T47D (cell line): ENCODE results near the gene DNAH6.
"Not testable (repeated sequence)": the region's sequence is repeated elsewhere in the genome, so short reads cannot be mapped to it uniquely, and the experiment has no call there.

Source experiments
- DNase-seq, 2 experiments: peaks; one replicate each; pipeline versions ENCODE4 v3.0.0 to v3.0.0-alpha.2; 2011 to 2012; ENCODE audit warnings: low read depth in 1 of 2, low spot score in 1 of 2
- JUND ChIP-seq: IDR thresholded peaks from 2 replicates; pipeline ENCODE4 v1.6.1; 2012; ENCODE audit warnings: low read depth
- in situ Hi-C: cut with HindIII; loops from 2 replicates; pipeline ENCODE4 v1.10.0; 2016; ENCODE audit warnings: low sequenced_read_pairs, low pct_unique_long_range_greater_than_20kb

DNAH6 gene

GRCh38 chr2:84516234-84516986, at the start of gene DNAH6:
DNAH6 (plus strand) TSS chr2:84516498; CDS start chr2:84517827, 1,329 bp downstream.
- in situ Hi-C loops: no loop called here
- peak; percentile 63 to 92 for DNase-seq
- TF ChIP-seq JUND: no peak

- TF ChIP-seq JUND: no peak
- no peak for DNase-seq
- in situ Hi-C loops: no loop called here
Measured at GRCh38 chr2:84467389-84467788, 48.9 kb upstream of the DNAH6 start.

- in situ Hi-C loops, DNase-seq: not testable (repeated sequence)
Measured at GRCh38 chr2:84472423-84472822, 43.9 kb upstream of the DNAH6 start.

- no peak for TF ChIP-seq JUND
- in situ Hi-C loops: no loop called here
- peak in 1 of 2 experiments; percentile 62 for DNase-seq
Measured at GRCh38 chr2:84472856-84473565, 43.3 kb upstream of the DNAH6 start.

GRCh38 chr2:84474176-84474575, 42.1 kb upstream of the DNAH6 start:
- DNase-seq: peak in 1 of 2 experiments; percentile 87
- TF ChIP-seq JUND: no peak
- in situ Hi-C loops: no loop called here

- in situ Hi-C loops: no loop called here
- DNase-seq: no peak
- TF ChIP-seq JUND: no peak
Measured at GRCh38 chr2:84477886-84478285, 38.4 kb upstream of the DNAH6 start.

GRCh38 chr2:84478867-84479266, 37.4 kb upstream of the DNAH6 start:
- TF ChIP-seq JUND: no peak
- no peak for DNase-seq
- in situ Hi-C loops: no loop called here

GRCh38 chr2:84481702-84482101, 34.6 kb upstream of the DNAH6 start:
- no peak for TF ChIP-seq JUND
- DNase-seq: no peak
- in situ Hi-C loops: no loop called here

- no peak for TF ChIP-seq JUND
- no peak for DNase-seq
- in situ Hi-C loops: no loop called here
Measured at GRCh38 chr2:84482603-84483002, 33.7 kb upstream of the DNAH6 start.

GRCh38 chr2:84483320-84483719, 33.0 kb upstream of the DNAH6 start:
- TF ChIP-seq JUND: no peak
- no peak for DNase-seq
- in situ Hi-C loops: no loop called here

- TF ChIP-seq JUND: no peak
- peak in 1 of 2 experiments; percentile 36 for DNase-seq
- in situ Hi-C loops: no loop called here
Measured at GRCh38 chr2:84486441-84487115, 29.7 kb upstream of the DNAH6 start.

GRCh38 chr2:84487298-84487996, 28.9 kb upstream of the DNAH6 start:
- no peak for TF ChIP-seq JUND
- in situ Hi-C loops: no loop called here
- DNase-seq: no peak
